HepG2 (cell line): ENCODE measurements around the gene FGFR3. TPM values are rescaled to one million over a fixed set of nuclear protein-coding genes. Genes with fewer than 3 reads are reported as not detected.

Experiments used
- AHR ChIP-seq: IDR thresholded peaks from 2 replicates; pipeline ENCODE4 v1.6.1; 2018; ENCODE audit warnings: missing genetic modification reagents, missing compliant biosample characterization
- ARHGAP35 ChIP-seq: sonication (generic); formaldehyde crosslinking; IDR thresholded peaks from 2 replicates; pipeline ENCODE4 v1.9.0; 2022; ENCODE audit warnings: mild to moderate bottlenecking, inconsistent platforms, moderate library complexity, missing genetic modification reagents, borderline replicate concordance
- CENPX ChIP-seq: sonication (generic); formaldehyde crosslinking; IDR thresholded peaks from 2 replicates; pipeline ENCODE4 v1.9.0; 2021; ENCODE audit warnings: mild to moderate bottlenecking, missing genetic modification reagents, moderate library complexity
- FOXA1 ChIP-seq, 2 experiments: fragments of 450-650 bp in 1 of 2; sonication (generic) in 1 of 2; formaldehyde crosslinking in 1 of 2; IDR thresholded peaks; 2 replicates each; pipeline versions ENCODE4 v1.4.0 to v1.6.1; 2016 to 2020; ENCODE audit warnings: missing genetic modification reagents in 1 of 2
- HOXA7 ChIP-seq: sonication (generic); formaldehyde crosslinking; IDR thresholded peaks from 2 replicates; pipeline ENCODE4 v1.8.1; 2022; ENCODE audit warnings: mild to moderate bottlenecking, missing genetic modification reagents, moderate library complexity
- KAT8 ChIP-seq: IDR thresholded peaks from 2 replicates; pipeline ENCODE4 v1.6.1; 2016; ENCODE audit warnings: missing genetic modification reagents, missing compliant biosample characterization
- KMT2B ChIP-seq: IDR thresholded peaks from 2 replicates; pipeline ENCODE4 v1.6.1; 2016; ENCODE audit warnings: missing genetic modification reagents, missing compliant biosample characterization
- LCORL ChIP-seq, 2 experiments: fragments of 450-650 bp in 1 of 2; sonication (generic) in 1 of 2; formaldehyde crosslinking in 1 of 2; IDR thresholded peaks; 2 replicates each; pipeline versions ENCODE4 v1.5.0 to v1.6.1; 2017 to 2020; ENCODE audit warnings: antibody characterized with exemption in 1 of 2, missing genetic modification reagents in 1 of 2
- MYNN ChIP-seq: sonication (generic); formaldehyde crosslinking; IDR thresholded peaks from 2 replicates; pipeline ENCODE4 v1.4.0; 2020; ENCODE audit warnings: mild to moderate bottlenecking, low read depth, missing genetic modification reagents
- PITX1 ChIP-seq: sonication (generic); formaldehyde crosslinking; IDR thresholded peaks from 2 replicates; pipeline ENCODE4 v1.5.1; 2020; ENCODE audit warnings: mild to moderate bottlenecking, missing genetic modification reagents
- TOPORS ChIP-seq: sonication (generic); formaldehyde crosslinking; IDR thresholded peaks from 2 replicates; pipeline ENCODE4 v1.8.0; 2023; ENCODE audit warnings: mild to moderate bottlenecking, missing genetic modification reagents
- TP53 ChIP-seq: sonication (generic); formaldehyde crosslinking; conservative IDR thresholded peaks from 2 replicates; pipeline ENCODE4 v1.4.0; 2020; ENCODE audit warnings: missing genetic modification reagents
- U2AF2 ChIP-seq: fragments of 200-400 bp; formaldehyde crosslinking; IDR thresholded peaks from 2 replicates; pipeline ENCODE4 v1.6.1; 2017; ENCODE audit warnings: low read depth, mild to moderate bottlenecking, low read length
- YY1 ChIP-seq: IDR thresholded peaks from 2 replicates; pipeline ENCODE4 v1.6.1; 2011; ENCODE audit warnings: low read length, low read depth, moderate library complexity, mild to moderate bottlenecking; ENCODE audit not compliant: insufficient read depth, insufficient replicate concordance
- ZBTB20 ChIP-seq: sonication (generic); formaldehyde crosslinking; IDR thresholded peaks from 2 replicates; pipeline ENCODE4 v1.8.1; 2023; ENCODE audit warnings: missing genetic modification reagents, low read depth, mild to moderate bottlenecking, borderline replicate concordance
- ZNF205 ChIP-seq: IDR thresholded peaks from 2 replicates; pipeline ENCODE4 v1.6.1; 2018; ENCODE audit warnings: missing biosample characterization, missing genetic modification reagents
- ZNF30 ChIP-seq: sonication (generic); formaldehyde crosslinking; IDR thresholded peaks from 2 replicates; pipeline ENCODE4 v1.5.0; 2020; ENCODE audit warnings: mild to moderate bottlenecking, missing genetic modification reagents
- ZNF468 ChIP-seq: sonication (generic); formaldehyde crosslinking; IDR thresholded peaks from 2 replicates; pipeline ENCODE4 v1.8.0; 2022; ENCODE audit warnings: mild to moderate bottlenecking, moderate library complexity, missing genetic modification reagents
- ZNF607 ChIP-seq: sonication (generic); formaldehyde crosslinking; IDR thresholded peaks from 2 replicates; pipeline ENCODE4 v1.5.1; 2020; ENCODE audit warnings: missing genetic modification reagents, mild to moderate bottlenecking, borderline replicate concordance
- ZNF768 ChIP-seq: sonication (generic); formaldehyde crosslinking; IDR thresholded peaks from 2 replicates; pipeline ENCODE4 v1.4.0; 2020; ENCODE audit warnings: missing genetic modification reagents
- ZNF850 ChIP-seq: sonication (generic); formaldehyde crosslinking; conservative IDR thresholded peaks from 2 replicates; pipeline ENCODE4 v1.9.0; 2021; ENCODE audit warnings: mild to moderate bottlenecking, missing genetic modification reagents
- ZNF883 ChIP-seq: sonication (generic); formaldehyde crosslinking; IDR thresholded peaks from 2 replicates; pipeline ENCODE4 v1.5.1; 2020; ENCODE audit warnings: mild to moderate bottlenecking, missing genetic modification reagents; ENCODE audit errors: not compliant biosample characterization
- ZNF891 ChIP-seq: sonication (generic); formaldehyde crosslinking; IDR thresholded peaks from 2 replicates; pipeline ENCODE4 v1.5.0; 2020; ENCODE audit warnings: mild to moderate bottlenecking, missing genetic modification reagents
- ZSCAN12 ChIP-seq: sonication (generic); formaldehyde crosslinking; IDR thresholded peaks from 2 replicates; pipeline ENCODE4 v1.9.0; 2021; ENCODE audit warnings: mild to moderate bottlenecking, missing genetic modification reagents
- polyA plus RNA-seq, 8 experiments: library from polyadenylated mRNA; depleted of rRNA in 3 of 8; stranded (reverse) in 7 of 8; unstranded in 1 of 8; fragments of >200 nt; fragmentation: Illumina TruSeq in 4 of 8; extraction: Trizol in 4 of 8; gene quantifications; 2 replicates each; pipeline versions ENCODE4 v1.2.1 to v1.2.3, GENCODE V29; 2011 to 2016; ENCODE audit warnings: low read depth in 4 of 8, missing spikeins in 1 of 8, mixed read lengths in 1 of 8; ENCODE audit not compliant: insufficient read depth in 1 of 8
- total RNA-seq, 5 experiments: library from RNA; depleted of rRNA; stranded (reverse); fragments of >200 nt; fragmentation: Illumina TruSeq; extraction: Trizol; gene quantifications; 2 replicates each; pipeline ENCODE4 v1.2.3, GENCODE V29; 2016; ENCODE audit warnings: low read depth in 1 of 5
- TF ChIP-seq, protein P1 (sequence below): IDR thresholded peaks from 2 replicates; pipeline ENCODE4 v1.6.1; 2016; ENCODE audit warnings: low read depth, control low read depth
- TF ChIP-seq, protein P2 (sequence below): IDR thresholded peaks from 2 replicates; pipeline ENCODE4 v1.6.1; 2012; ENCODE audit warnings: low read depth, low read length, improper control_type of control experiment
- TF ChIP-seq, protein P3 (sequence below): sonication (generic); formaldehyde crosslinking; IDR thresholded peaks from 2 replicates; pipeline ENCODE4 v1.5.1; 2020; ENCODE audit warnings: missing genetic modification reagents, mild to moderate bottlenecking, borderline replicate concordance

Gene FGFR3
- total and polyA plus RNA-seq, 2 of the 13 experiments (the other 11 are each of a cell fraction or from before 2014, with no cell fraction given): 103 to 109 TPM

DNA sequence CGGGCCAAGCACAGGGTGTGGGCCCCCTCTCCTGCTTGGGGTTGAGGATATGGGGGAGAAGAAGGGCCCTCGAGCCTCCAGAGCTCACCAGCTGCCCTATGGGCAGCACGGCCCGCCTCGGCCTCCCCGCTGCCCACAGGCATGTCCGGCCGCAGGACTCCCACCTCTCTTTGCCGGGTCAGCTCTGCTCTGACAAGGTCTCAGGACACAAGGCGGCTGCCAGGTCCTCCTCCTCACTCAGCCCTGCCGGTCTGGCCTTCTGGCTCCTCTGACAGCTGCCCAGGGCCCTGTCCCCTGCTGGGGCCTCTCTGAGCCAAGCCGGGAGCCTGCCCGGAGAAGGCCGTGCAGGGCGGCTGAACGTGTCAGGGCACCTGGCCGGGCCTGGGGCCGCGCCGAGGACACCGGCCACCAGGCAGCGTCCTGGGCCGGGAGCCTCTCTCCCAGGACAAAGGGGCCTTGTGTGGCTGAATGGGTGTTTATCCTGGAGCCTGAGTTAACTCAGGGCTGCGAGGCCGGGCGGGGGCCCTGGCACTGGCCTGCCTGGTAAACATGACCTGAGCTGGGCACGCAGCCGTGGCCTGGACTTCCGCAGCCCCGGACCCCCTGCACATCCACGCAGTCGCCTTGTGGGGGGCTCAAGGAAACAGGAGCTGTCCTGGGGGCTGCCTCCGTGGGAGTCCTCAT is 46.0 kb upstream of the FGFR3 start (continued):
- TF ChIP-seq, protein P1, sequence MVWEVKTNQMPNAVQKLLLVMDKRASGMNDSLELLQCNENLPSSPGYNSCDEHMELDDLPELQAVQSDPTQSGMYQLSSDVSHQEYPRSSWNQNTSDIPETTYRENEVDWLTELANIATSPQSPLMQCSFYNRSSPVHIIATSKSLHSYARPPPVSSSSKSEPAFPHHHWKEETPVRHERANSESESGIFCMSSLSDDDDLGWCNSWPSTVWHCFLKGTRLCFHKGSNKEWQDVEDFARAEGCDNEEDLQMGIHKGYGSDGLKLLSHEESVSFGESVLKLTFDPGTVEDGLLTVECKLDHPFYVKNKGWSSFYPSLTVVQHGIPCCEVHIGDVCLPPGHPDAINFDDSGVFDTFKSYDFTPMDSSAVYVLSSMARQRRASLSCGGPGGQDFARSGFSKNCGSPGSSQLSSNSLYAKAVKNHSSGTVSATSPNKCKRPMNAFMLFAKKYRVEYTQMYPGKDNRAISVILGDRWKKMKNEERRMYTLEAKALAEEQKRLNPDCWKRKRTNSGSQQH (CRISPR knock-in tag): no peak
- no peak for TF ChIP-seq HOXA7 (CRISPR knock-in tag)
- TF ChIP-seq ZNF30 (CRISPR knock-in tag): no peak
- TF ChIP-seq MYNN (CRISPR knock-in tag): no peak
- TF ChIP-seq ZNF850 (CRISPR knock-in tag): no peak
- no peak for TF ChIP-seq CENPX
- TF ChIP-seq ZSCAN12 (CRISPR knock-in tag): peak; percentile 90
- no peak for TF ChIP-seq KMT2B
- peak; percentile 61 for TF ChIP-seq KAT8
- TF ChIP-seq ZNF205 (CRISPR knock-in tag): no peak
- no peak for TF ChIP-seq AHR
- TF ChIP-seq, protein P2, sequence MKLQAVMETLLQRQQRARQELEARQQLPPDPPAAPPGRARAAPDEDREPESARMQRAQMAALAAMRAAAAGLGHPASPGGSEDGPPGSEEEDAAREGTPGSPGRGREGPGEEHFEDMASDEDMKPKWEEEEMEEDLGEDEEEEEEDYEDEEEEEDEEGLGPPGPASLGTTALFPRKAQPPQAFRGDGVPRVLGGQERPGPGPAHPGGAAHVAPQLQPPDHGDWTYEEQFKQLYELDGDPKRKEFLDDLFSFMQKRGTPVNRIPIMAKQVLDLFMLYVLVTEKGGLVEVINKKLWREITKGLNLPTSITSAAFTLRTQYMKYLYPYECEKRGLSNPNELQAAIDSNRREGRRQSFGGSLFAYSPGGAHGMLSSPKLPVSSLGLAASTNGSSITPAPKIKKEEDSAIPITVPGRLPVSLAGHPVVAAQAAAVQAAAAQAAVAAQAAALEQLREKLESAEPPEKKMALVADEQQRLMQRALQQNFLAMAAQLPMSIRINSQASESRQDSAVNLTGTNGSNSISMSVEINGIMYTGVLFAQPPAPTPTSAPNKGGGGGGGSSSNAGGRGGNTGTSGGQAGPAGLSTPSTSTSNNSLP: no peak
- no peak for TF ChIP-seq ZNF607 (CRISPR knock-in tag)
- TF ChIP-seq FOXA1 (IDR thresholded peaks at IDR 0.05): no peak
- peak; percentile 91 for TF ChIP-seq FOXA1 (CRISPR knock-in tag; IDR thresholded peaks at IDR 0.05)
- TF ChIP-seq ZBTB20 (CRISPR knock-in tag): no peak
- TF ChIP-seq TP53: peak; percentile 94
- TF ChIP-seq ZNF768: peak; percentile 54; the same call in 1 of the 2 replicates
- no peak for TF ChIP-seq LCORL (IDR thresholded peaks at IDR 0.05)
- TF ChIP-seq LCORL (CRISPR knock-in tag; IDR thresholded peaks at IDR 0.05): peak; percentile 75
- TF ChIP-seq U2AF2: no peak
- no peak for TF ChIP-seq TOPORS (CRISPR knock-in tag)
- no peak; the same call in 1 of the 2 replicates for TF ChIP-seq PITX1 (CRISPR knock-in tag)
- no peak for TF ChIP-seq ZNF883 (CRISPR knock-in tag)
- TF ChIP-seq, protein P3, sequence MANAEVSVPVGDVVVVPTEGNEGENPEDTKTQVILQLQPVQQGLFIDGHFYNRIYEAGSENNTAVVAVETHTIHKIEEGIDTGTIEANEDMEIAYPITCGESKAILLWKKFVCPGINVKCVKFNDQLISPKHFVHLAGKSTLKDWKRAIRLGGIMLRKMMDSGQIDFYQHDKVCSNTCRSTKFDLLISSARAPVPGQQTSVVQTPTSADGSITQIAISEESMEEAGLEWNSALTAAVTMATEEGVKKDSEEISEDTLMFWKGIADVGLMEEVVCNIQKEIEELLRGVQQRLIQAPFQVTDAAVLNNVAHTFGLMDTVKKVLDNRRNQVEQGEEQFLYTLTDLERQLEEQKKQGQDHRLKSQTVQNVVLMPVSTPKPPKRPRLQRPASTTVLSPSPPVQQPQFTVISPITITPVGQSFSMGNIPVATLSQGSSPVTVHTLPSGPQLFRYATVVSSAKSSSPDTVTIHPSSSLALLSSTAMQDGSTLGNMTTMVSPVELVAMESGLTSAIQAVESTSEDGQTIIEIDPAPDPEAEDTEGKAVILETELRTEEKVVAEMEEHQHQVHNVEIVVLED: peak; percentile 47; the same call in 1 of the 2 replicates
- peak; percentile 22 for TF ChIP-seq YY1
- TF ChIP-seq ARHGAP35 (CRISPR knock-in tag): no peak
- TF ChIP-seq ZNF468 (CRISPR knock-in tag): no peak
- 0 out of 2 replicates have a peak, but pooled peaks have one; percentile 9 for TF ChIP-seq ZNF891 (CRISPR knock-in tag)
